Measurements from ENCODE around the gene FBXL16.

FBXL16 gene

DNA sequence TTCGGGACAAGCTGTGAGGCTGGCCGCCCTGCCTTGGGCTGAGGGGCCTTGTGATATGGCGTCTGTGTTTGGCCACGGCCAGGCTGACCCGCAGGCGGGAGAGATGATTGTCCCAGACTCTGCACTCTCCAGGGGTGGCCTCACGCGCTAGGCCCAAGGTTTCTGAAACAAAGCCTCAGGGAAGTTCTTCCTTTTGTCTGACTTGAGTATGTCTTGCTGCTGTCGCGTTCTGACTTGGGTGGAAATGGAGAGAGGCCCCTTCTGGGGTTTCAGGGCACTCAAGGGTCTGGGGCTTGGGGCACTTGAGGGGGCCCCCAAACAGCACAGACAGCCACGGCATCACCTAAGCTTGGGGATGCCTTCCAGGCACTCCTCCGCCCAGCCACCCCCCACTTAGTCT is 5.5 kb upstream of the FBXL16 start:
- no peaks in the 10 kb centered on the region for H4K20me1 ChIP-seq (ENCODE audit: insufficient read depth, low read length)
- TF ChIP-seq EZH2 (IDR thresholded peaks at IDR 0.05; ENCODE audit: borderline replicate concordance, low read length), result no peak
- TF ChIP-seq, protein P1, sequence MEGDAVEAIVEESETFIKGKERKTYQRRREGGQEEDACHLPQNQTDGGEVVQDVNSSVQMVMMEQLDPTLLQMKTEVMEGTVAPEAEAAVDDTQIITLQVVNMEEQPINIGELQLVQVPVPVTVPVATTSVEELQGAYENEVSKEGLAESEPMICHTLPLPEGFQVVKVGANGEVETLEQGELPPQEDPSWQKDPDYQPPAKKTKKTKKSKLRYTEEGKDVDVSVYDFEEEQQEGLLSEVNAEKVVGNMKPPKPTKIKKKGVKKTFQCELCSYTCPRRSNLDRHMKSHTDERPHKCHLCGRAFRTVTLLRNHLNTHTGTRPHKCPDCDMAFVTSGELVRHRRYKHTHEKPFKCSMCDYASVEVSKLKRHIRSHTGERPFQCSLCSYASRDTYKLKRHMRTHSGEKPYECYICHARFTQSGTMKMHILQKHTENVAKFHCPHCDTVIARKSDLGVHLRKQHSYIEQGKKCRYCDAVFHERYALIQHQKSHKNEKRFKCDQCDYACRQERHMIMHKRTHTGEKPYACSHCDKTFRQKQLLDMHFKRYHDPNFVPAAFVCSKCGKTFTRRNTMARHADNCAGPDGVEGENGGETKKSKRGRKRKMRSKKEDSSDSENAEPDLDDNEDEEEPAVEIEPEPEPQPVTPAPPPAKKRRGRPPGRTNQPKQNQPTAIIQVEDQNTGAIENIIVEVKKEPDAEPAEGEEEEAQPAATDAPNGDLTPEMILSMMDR (IDR thresholded peaks at IDR 0.05; ENCODE audit: low read length), result no peak
- no peaks in the 10 kb centered on the region for H3K9me3 ChIP-seq (ENCODE audit: low read length)
- no peaks in the 10 kb centered on the region for H3K9me2 ChIP-seq (ENCODE audit: low read depth, low read length)
- no peak overlapping the region for H3K4me3 ChIP-seq (ENCODE audit: low read depth, low read length, poor library complexity, severe bottlenecking)
- H3K4me2 ChIP-seq (ENCODE audit: low read length), result no peak overlapping the region
- H3K4me1 ChIP-seq (ENCODE audit: insufficient read depth, low read length, severe bottlenecking), result peaks cover 11% of the 10 kb centered on the region
- H3K36me3 ChIP-seq (ENCODE audit: insufficient read depth, low read length), result no peaks in the 10 kb centered on the region
- H3K9ac ChIP-seq (ENCODE audit: low read length), result no peak overlapping the region
- peaks cover 16% of the 10 kb centered on the region for H3K27me3 ChIP-seq (ENCODE audit: insufficient read depth, low read length)
- H3K79me2 ChIP-seq (ENCODE audit: insufficient read depth, low read length), result no peaks in the 10 kb centered on the region
- H3F3A ChIP-seq (ENCODE audit: insufficient read depth, low read length), result no peaks in the 10 kb centered on the region
- no peak overlapping the region for H2AFZ ChIP-seq (ENCODE audit: low read length)
- no peak overlapping the region for H3K27ac ChIP-seq (ENCODE audit: low read depth, low read length, poor library complexity, severe bottlenecking)

- Histone ChIP-seq H3K4me3 (ENCODE audit: low read depth, low read length, poor library complexity, severe bottlenecking) (no peak overlapping the region), H3K9ac (ENCODE audit: low read length) (no peak overlapping the region), H3K4me1 (ENCODE audit: insufficient read depth, low read length, severe bottlenecking) (peaks cover 10% of the 10 kb centered on the region), H3K27ac (ENCODE audit: low read depth, low read length, poor library complexity, severe bottlenecking) (no peak overlapping the region), H3K36me3 (ENCODE audit: insufficient read depth, low read length) (no peaks in the 10 kb centered on the region), H3K27me3 (ENCODE audit: insufficient read depth, low read length) (peaks cover 14% of the 10 kb centered on the region), H3K9me3 (ENCODE audit: low read length) (no peaks in the 10 kb centered on the region), H4K20me1 (ENCODE audit: insufficient read depth, low read length) (no peaks in the 10 kb centered on the region), H2AFZ (ENCODE audit: low read length) (no peak overlapping the region), H3K9me2 (ENCODE audit: low read depth, low read length) (no peaks in the 10 kb centered on the region), H3K4me2 (ENCODE audit: low read length) (no peak overlapping the region), H3F3A (ENCODE audit: insufficient read depth, low read length) (no peaks in the 10 kb centered on the region), H3K79me2 (ENCODE audit: insufficient read depth, low read length) (no peaks in the 10 kb centered on the region)
- TF ChIP-seq EZH2 (IDR thresholded peaks at IDR 0.05; ENCODE audit: borderline replicate concordance, low read length), result no peak
- TF ChIP-seq, protein P1 (IDR thresholded peaks at IDR 0.05; ENCODE audit: low read length), result no peak
Measured at GRCh38 chr16:710500-711075, 5.0 kb upstream of the FBXL16 start.

- H3K4me2 ChIP-seq (ENCODE audit: low read length), result no peak overlapping the region
- no peaks in the 10 kb centered on the region for H3K36me3 ChIP-seq (ENCODE audit: insufficient read depth, low read length)
- H3K9me3 ChIP-seq (ENCODE audit: low read length), result no peaks in the 10 kb centered on the region
- peaks cover 14% of the 10 kb centered on the region for H3K27me3 ChIP-seq (ENCODE audit: insufficient read depth, low read length)
- H4K20me1 ChIP-seq (ENCODE audit: insufficient read depth, low read length), result no peaks in the 10 kb centered on the region
- no peak overlapping the region for H3K4me3 ChIP-seq (ENCODE audit: low read depth, low read length, poor library complexity, severe bottlenecking)
- H3K9ac ChIP-seq (ENCODE audit: low read length), result no peak overlapping the region
- no peaks in the 10 kb centered on the region for H3K9me2 ChIP-seq (ENCODE audit: low read depth, low read length)
- no peaks in the 10 kb centered on the region for H3K79me2 ChIP-seq (ENCODE audit: insufficient read depth, low read length)
- TF ChIP-seq EZH2 (IDR thresholded peaks at IDR 0.05; ENCODE audit: borderline replicate concordance, low read length), result no peak
- TF ChIP-seq, protein P1 (IDR thresholded peaks at IDR 0.05; ENCODE audit: low read length), result no peak
- H2AFZ ChIP-seq (ENCODE audit: low read length), result no peak overlapping the region
- H3K27ac ChIP-seq (ENCODE audit: low read depth, low read length, poor library complexity, severe bottlenecking), result no peak overlapping the region
- H3K4me1 ChIP-seq (ENCODE audit: insufficient read depth, low read length, severe bottlenecking), result peaks cover 5% of the 10 kb centered on the region
- no peaks in the 10 kb centered on the region for H3F3A ChIP-seq (ENCODE audit: insufficient read depth, low read length)
Measured at GRCh38 chr16:709566-710499, 4.2 kb upstream of the FBXL16 start.

Data from OCI-LY1 (cell line).